Motor neuron (in vitro differentiated cells): ENCODE data around the gene SPSB4. TPM values are rescaled to one million over a fixed set of nuclear protein-coding genes. Genes with fewer than 3 reads are reported as not detected.
A peak's percentile ranks its signal among the peaks of the same experiment; 100 is the strongest.

Experiments
- ATAC-seq, 8 experiments: fragments of 200-7000 bp; cut with Tn5 transposase; replicated peaks in 6 of 8; 2 replicates each; pipeline ENCODE4 v1.8.0; 2021; ENCODE audit warnings: mild to moderate bottlenecking in 8 of 8, moderate library complexity in 8 of 8
- H3K27ac ChIP-seq, 2 donors: fragments of 250-450 bp; sonication (Bioruptor Pico); 2 replicates each; pipeline ENCODE4 v1.9.0; 2021; ENCODE audit warnings: antibody characterized with exemption in 2 of 2, mild to moderate bottlenecking in 2 of 2, moderate library complexity in 1 of 2
- H3K4me1 ChIP-seq, 2 donors: fragments of 250-450 bp; sonication (Bioruptor Pico); replicated peaks in 1 of 2; 2 replicates each; pipeline ENCODE4 v1.6.1; 2021; ENCODE audit warnings: antibody characterized with exemption in 2 of 2, mild to moderate bottlenecking in 2 of 2, moderate library complexity in 1 of 2
- H3K4me3 ChIP-seq, 5 donors: fragments of 250-450 bp; sonication (Bioruptor Pico); 2 replicates each; pipeline ENCODE4 v1.9.0; 2021; ENCODE audit warnings: antibody characterized with exemption in 5 of 5, mild to moderate bottlenecking in 5 of 5, moderate library complexity in 4 of 5
- WGBS, 10 experiments: fragments of 450-650 bp; shearing (Covaris generic); methylation state at CpG; one replicate each; pipeline ENCODE4 v1.0.0; 2022; 5-methylcytosine and 5-hydroxymethylcytosine counted together
- in situ Hi-C, 9 experiments: fragments of 400-800 bp; cut with MboI; loops; one replicate each; pipeline ENCODE4 v1.15.0; 2021; ENCODE audit warnings: low sequenced_read_pairs in 9 of 9, low pct_unique_long_range_greater_than_20kb in 2 of 9; ENCODE audit not compliant: unreplicated experiment in 9 of 9
- total RNA-seq, 8 experiments: library from RNA; unstranded; fragments of 300-600 nt; gene quantifications; 2 replicates each; pipeline versions ENCODE4 v1.2.3 to v1.2.4, GENCODE V29; 2022

SPSB4 gene
- total RNA-seq, 8 experiments from 2014 or later, result 5.7 to 100 (median 27.3) TPM

GRCh38 chr3:141176775-141177174, 125.6 kb downstream of the SPSB4 start:
- in situ Hi-C loops, result loop anchor here in 4 of 9 experiments (25.0 kb wide), 1 partner anchor 164 kb away; no protein-coding TSS in a partner anchor
- no peak overlapping the region for H3K4me3 ChIP-seq
- ATAC-seq, result no peak

GRCh38 chr3:141178026-141178425, 126.9 kb downstream of the SPSB4 start:
- Histone ChIP-seq H3K4me1 (peaks cover 0 to 3% of the 10 kb centered on the region in 2 donors), H3K27ac (no peak overlapping the region), H3K4me3 (no peak overlapping the region)
- in situ Hi-C loops, result loop anchor here in 4 of 9 experiments (25.0 kb wide), 1 partner anchor 166 kb away; no protein-coding TSS in a partner anchor
- no peak for ATAC-seq
- WGBS, 10 experiments, result 42 to 100% (median 77%) methylated on average over 1 to 3 of the region's 3 CpGs; no CpG with 5 or more reads in 2 of the 10 experiments

More at GRCh38 chr3:141176775-141177174, 125.6 kb downstream of the SPSB4 start:
- peaks cover 0 to 3% of the 10 kb centered on the region in 2 donors for H3K4me1 ChIP-seq
- no peak overlapping the region for H3K27ac ChIP-seq

GRCh38 chr3:141178551-141178950, 127.4 kb downstream of the SPSB4 start:
- Histone ChIP-seq H3K4me1 (peaks cover 0 to 3% of the 10 kb centered on the region in 2 donors), H3K4me3 (no peak overlapping the region), H3K27ac (no peak overlapping the region)
- no peak for ATAC-seq
- WGBS, 10 experiments, result 5 to 100% (median 73%) methylated on average over 1 to 3 of the region's 4 CpGs; no CpG with 5 or more reads in 2 of the 10 experiments
- in situ Hi-C loops, result loop anchor here in 4 of 9 experiments (25.0 kb wide), 1 partner anchor 166 kb away; no protein-coding TSS in a partner anchor

DNA sequence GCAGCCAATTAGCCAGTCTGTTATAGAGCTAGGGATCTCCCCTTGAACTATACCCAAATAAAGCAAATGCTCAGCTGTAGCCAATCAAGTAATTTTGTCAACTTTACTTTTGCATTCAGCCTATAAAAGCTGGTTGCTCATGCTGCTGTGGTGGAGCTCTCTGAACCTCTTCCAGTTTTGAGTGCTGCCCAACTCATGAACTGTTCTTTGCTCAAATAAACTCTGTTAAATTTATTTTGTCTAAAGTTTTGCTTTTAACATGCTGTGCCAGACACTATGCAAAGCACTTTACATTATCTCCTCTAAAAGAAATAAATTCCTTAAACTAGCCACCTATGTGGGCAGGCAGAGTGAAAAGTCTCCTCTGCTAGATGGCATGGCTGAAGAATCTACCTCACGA, 128.8 kb downstream of the SPSB4 start:
- Histone ChIP-seq H3K27ac (no peak overlapping the region), H3K4me1 (peaks cover 0 to under 1% of the 10 kb centered on the region in 2 donors), H3K4me3 (no peak overlapping the region)
- ATAC-seq, result no peak
- 0 to 100% (median 100%) methylated on average over 1 of the region's 1 CpG; no CpG with 5 or more reads in 6 of the 10 experiments for WGBS, 10 experiments
- in situ Hi-C loops, result loop anchor here in 4 of 9 experiments (25.0 kb wide), 1 partner anchor 168 kb away; no protein-coding TSS in a partner anchor

- H3K4me1 ChIP-seq, result no peaks in the 10 kb centered on the region
- no peak overlapping the region for H3K4me3 ChIP-seq
- H3K27ac ChIP-seq, result no peak overlapping the region
- in situ Hi-C loops, result loop anchor here in 4 of 9 experiments (25.0 kb wide), 1 partner anchor 169 kb away; no protein-coding TSS in a partner anchor
- ATAC-seq, result no peak
- 27 to 100% (median 70%) methylated on average over 2 to 4 of the region's 4 CpGs; no CpG with 5 or more reads in 1 of the 10 experiments for WGBS, 10 experiments
These were observed 130.0 kb downstream of the SPSB4 start for GRCh38 chr3:141181196-141181595.

- in situ Hi-C loops, result loop anchor here in 4 of 9 experiments (25.0 kb wide), 1 partner anchor 170 kb away; no protein-coding TSS in a partner anchor
- no peak overlapping the region for H3K4me3 ChIP-seq
- no peak for ATAC-seq
- no peaks in the 10 kb centered on the region for H3K4me1 ChIP-seq
- WGBS, 10 experiments, result 0 to 100% (median 83%) methylated on average over 1 to 2 of the region's 3 CpGs; no CpG with 5 or more reads in 3 of the 10 experiments
- H3K27ac ChIP-seq, result no peak overlapping the region
These were observed 130.7 kb downstream of the SPSB4 start for GRCh38 chr3:141181819-141182218.

DNA sequence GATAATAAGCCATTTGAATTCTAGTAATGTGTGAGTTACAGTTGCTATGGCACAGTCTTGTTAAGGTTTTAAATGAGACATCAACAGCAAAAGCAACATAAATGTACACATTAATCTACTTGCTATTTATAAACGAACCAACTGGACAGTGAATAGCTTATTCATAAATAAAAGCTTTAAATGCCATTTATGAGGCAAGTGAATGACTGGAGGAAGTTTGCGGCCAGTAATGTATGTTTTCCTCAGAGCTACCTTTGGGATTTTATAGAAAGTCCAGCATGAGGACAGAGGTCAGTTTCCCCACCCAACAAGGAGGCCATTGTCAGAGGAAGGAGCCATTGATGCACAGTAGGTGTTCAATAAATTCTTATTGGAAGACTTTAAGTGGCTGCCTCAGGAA, 132.5 kb downstream of the SPSB4 start:
- in situ Hi-C loops, result loop anchor here in 4 of 9 experiments (25.0 kb wide), 1 partner anchor 171 kb away; no protein-coding TSS in a partner anchor
- 0 to 100% (median 38%) methylated on average over 1 to 2 of the region's 2 CpGs for whole genome bisulfite sequencing, 10 experiments
- no peak overlapping the region for H3K4me3 ChIP-seq

DNA sequence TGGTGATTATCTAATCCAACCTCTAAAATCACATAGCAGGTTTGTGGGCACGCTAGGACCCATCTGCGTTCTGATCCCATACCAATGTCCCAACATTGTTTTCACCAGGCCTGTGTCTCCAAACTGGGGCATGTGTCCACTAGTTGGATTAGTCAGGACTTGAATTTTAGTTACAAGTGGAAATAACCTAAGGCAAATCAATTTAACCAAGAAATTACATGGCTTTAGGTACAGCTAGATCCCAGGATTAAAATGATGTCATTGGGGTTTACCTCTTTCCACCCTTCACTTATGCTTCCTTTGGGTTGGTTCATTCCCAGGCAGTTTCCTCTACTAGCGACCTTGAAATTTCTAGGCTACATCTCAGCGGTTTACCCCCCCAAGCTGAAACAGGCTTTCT, 133.3 kb downstream of the SPSB4 start:
- ATAC-seq, result no peak
- WGBS, 10 experiments, result 57 to 100% (median 75%) methylated on average over 1 to 4 of the region's 4 CpGs; no CpG with 5 or more reads in 1 of the 10 experiments
- H3K4me3 ChIP-seq, result no peak overlapping the region
- in situ Hi-C loops, result loop anchor here in 4 of 9 experiments (25.0 kb wide), 1 partner anchor 172 kb away; no protein-coding TSS in a partner anchor
- H3K27ac ChIP-seq, result no peak overlapping the region
- no peaks in the 10 kb centered on the region for H3K4me1 ChIP-seq

More for the DNA sequence above, 132.5 kb downstream of the SPSB4 start:
- Histone ChIP-seq H3K27ac (no peak overlapping the region), H3K4me1 (no peaks in the 10 kb centered on the region)
- peak in 1 of 8 experiments; percentile 39 for ATAC-seq

- Histone ChIP-seq H3K27ac (no peak overlapping the region), H3K4me1 (no peaks in the 10 kb centered on the region), H3K4me3 (no peak overlapping the region)
- WGBS, 10 experiments, result 46 to 100% (median 83%) methylated on average over 1 to 2 of the region's 2 CpGs; no CpG with 5 or more reads in 2 of the 10 experiments
- in situ Hi-C loops, result loop anchor here in 8 of 9 experiments (10.0 to 25.0 kb wide), 2 partner anchors 179 to 186 kb away; no protein-coding TSS in a partner anchor
- peak in 2 of 8 experiments; percentile 19 to 28 for ATAC-seq
These were observed 140.1 kb downstream of the SPSB4 start for GRCh38 chr3:141191097-141191749.

- in situ Hi-C loops, result loop anchor here in 8 of 9 experiments (10.0 to 25.0 kb wide), 2 partner anchors 180 to 188 kb away; no protein-coding TSS in a partner anchor
- 0 to 80% (median 22%) methylated on average over 1 to 11 of the region's 11 CpGs; no CpG with 5 or more reads in 2 of the 10 experiments for WGBS, 10 experiments
- H3K4me3 ChIP-seq, result no peak overlapping the region
- no peaks in the 10 kb centered on the region for H3K4me1 ChIP-seq
- H3K27ac ChIP-seq, result no peak overlapping the region
- ATAC-seq, result peak; percentile 93 to 100 (median 100)
These were observed 141.2 kb downstream of the SPSB4 start for GRCh38 chr3:141192345-141192744.

DNA sequence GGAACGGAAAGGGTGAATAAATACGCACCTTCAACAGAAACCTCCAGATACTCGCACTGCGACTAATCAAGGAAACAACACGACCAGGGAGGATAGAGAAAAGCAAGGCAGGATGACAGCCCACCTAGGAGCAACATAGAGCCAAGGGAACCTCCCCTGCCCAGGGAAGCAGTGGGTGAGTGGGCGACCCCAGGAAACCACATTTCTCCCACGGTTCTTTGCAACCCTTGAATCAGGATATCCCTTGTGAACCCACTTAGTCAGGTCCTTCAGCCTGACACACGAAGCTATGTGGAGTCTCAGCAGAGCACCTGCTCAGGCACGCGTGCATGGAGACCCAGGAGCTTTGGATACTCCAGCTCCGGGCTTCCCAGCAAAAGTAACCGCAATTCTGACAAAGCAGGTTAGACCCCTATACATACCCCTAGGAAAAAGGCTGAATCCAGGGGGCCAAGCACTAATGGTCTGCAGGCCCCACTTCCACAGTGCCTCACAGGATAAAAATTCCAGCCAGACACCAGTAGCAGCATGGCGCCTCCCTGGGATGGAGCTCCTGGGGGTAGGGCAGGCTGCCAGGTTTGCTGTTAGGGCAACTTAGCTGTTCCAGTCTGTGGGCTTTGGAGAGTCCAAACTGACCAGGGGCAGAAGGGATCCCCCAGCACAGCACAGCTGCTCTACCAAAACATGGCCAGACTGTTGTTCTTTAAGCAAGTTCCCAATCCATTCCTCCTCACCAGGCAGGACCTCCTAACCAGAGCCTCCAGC, 142.1 kb downstream of the SPSB4 start:
- in situ Hi-C loops, result loop anchor here in 8 of 9 experiments (10.0 to 25.0 kb wide), 2 partner anchors 181 to 188 kb away; no protein-coding TSS in a partner anchor
- no peak for ATAC-seq
- 70 to 100% (median 96%) methylated on average over 2 to 10 of the region's 13 CpGs; no CpG with 5 or more reads in 3 of the 10 experiments for WGBS, 10 experiments
- H3K27ac ChIP-seq, result no peak overlapping the region
- no peaks in the 10 kb centered on the region for H3K4me1 ChIP-seq
- no peak overlapping the region for H3K4me3 ChIP-seq
